GM12878 (cell line): ENCODE results near the gene DAB2IP. TPM values are rescaled to one million over a fixed set of nuclear protein-coding genes. Genes with fewer than 3 reads are reported as not detected.

Experiments used
- ATAC-seq: fragments of 200-7000 bp; cut with Tn5 transposase; 3 replicates; pipeline ENCODE4 v1.9.1; 2020; ENCODE audit warnings: mild to moderate bottlenecking, moderate library complexity
- BruUV-seq: library from RNA; stranded (reverse); fragments of 400-500 nt; replicated peaks from 2 replicates; lab custom pipeline; 2021; lab: Mats Ljungman, UMichigan
- CTCF ChIA-PET: fragments of 300-600 bp; sonication (Branson Sonifier 250); formaldehyde crosslinking; extraction: SDS; loops from one replicate; lab custom pipeline; 2021; ENCODE audit warnings: inconsistent platforms; lab: Yijun Ruan, JAX
- POLR2A ChIA-PET: fragments of 350-600 bp; formaldehyde crosslinking; extraction: SDS; loops from one replicate; lab custom pipeline; 2021; ENCODE audit warnings: inconsistent platforms; lab: Charles Lee
- RAD21 ChIA-PET: fragments of 300-600 bp; sonication (Branson Sonifier 250); formaldehyde crosslinking; loops from one replicate; lab custom pipeline; 2023; ENCODE audit warnings: antibody characterized with exemption; ENCODE audit not compliant: unreplicated experiment; lab: Charles Lee
- SMC1A ChIA-PET: fragments of 300-600 bp; sonication (Branson Sonifier 250); formaldehyde crosslinking; loops from one replicate; lab custom pipeline; 2023; ENCODE audit not compliant: unreplicated experiment, uncharacterized antibody; lab: Charles Lee
- DNase-seq: peaks from one replicate; pipeline ENCODE4 v3.0.0-alpha.2; 2011; ENCODE audit warnings: low read depth, low spot score
- FAIRE-seq: peaks from 3 replicates; lab custom pipeline; 2011; peaks lifted over from hg19 to GRCh38; lab: Jason Lieb, UNC
- H2AFZ ChIP-seq: 2 replicates; pipeline ENCODE4 v1.6.0; 2011; ENCODE audit warnings: low read depth, low read length, control low read depth; ENCODE audit not compliant: control insufficient read depth
- H3K27ac ChIP-seq: 2 replicates; pipeline ENCODE4 v1.5.1; 2011; ENCODE audit warnings: control low read depth; ENCODE audit not compliant: control insufficient read depth, insufficient read depth
- H3K27me3 ChIP-seq, 2 experiments: replicated peaks in 1 of 2; 2 replicates each; pipeline versions ENCODE4 v1.6.0 to v1.6.1; 2011; ENCODE audit warnings: low read length in 1 of 2; ENCODE audit not compliant: control insufficient read depth in 2 of 2, insufficient read depth in 2 of 2
- H3K36me3 ChIP-seq, 2 experiments: 2 replicates each; pipeline ENCODE4 v1.5.1; 2011; ENCODE audit warnings: low read length in 1 of 2; ENCODE audit not compliant: control insufficient read depth in 2 of 2, insufficient read depth in 2 of 2
- H3K4me1 ChIP-seq: 2 replicates; pipeline ENCODE4 v1.6.1; 2011; ENCODE audit warnings: mild to moderate bottlenecking, low read length, moderate library complexity, mixed read lengths; ENCODE audit not compliant: control insufficient read depth, insufficient read depth
- H3K4me2 ChIP-seq: 2 replicates; pipeline ENCODE4 v1.6.0; 2011; ENCODE audit warnings: control low read depth; ENCODE audit not compliant: control insufficient read depth, insufficient read depth
- H3K4me3 ChIP-seq: fragments of 200-600 bp; sonication (generic); 2 replicates; pipeline ENCODE4 v1.5.1; 2016
- H3K79me2 ChIP-seq: 2 replicates; pipeline ENCODE4 v1.6.0; 2011; ENCODE audit warnings: low read length; ENCODE audit not compliant: control insufficient read depth, insufficient read depth
- H3K9ac ChIP-seq: 2 replicates; pipeline ENCODE4 v1.8.0; 2011; ENCODE audit warnings: low read length, control low read depth, mixed read lengths; ENCODE audit not compliant: control insufficient read depth, insufficient read depth
- H3K9me3 ChIP-seq: replicated peaks from 3 replicates; pipeline ENCODE4 v1.5.1; 2011; ENCODE audit warnings: mild to moderate bottlenecking, low read length; ENCODE audit not compliant: control insufficient read depth, insufficient read depth
- H4K20me1 ChIP-seq: 2 replicates; pipeline ENCODE4 v1.6.0; 2011; ENCODE audit not compliant: control insufficient read depth, insufficient read depth
- ASH2L ChIP-seq: fragments of 300-600, 200-600 bp; sonication (generic); IDR thresholded peaks from 2 replicates; pipeline ENCODE4 v1.6.1; 2017; ENCODE audit warnings: low read depth, mild to moderate bottlenecking, borderline replicate concordance
- HCFC1 ChIP-seq: fragments of 150-350 bp; IDR thresholded peaks from 2 replicates; pipeline ENCODE4 v1.6.1; 2014; ENCODE audit warnings: low read length
- HDAC2 ChIP-seq: fragments of 200-600 bp; sonication (generic); IDR thresholded peaks from 2 replicates; pipeline ENCODE4 v1.6.1; 2017
- PAX8 ChIP-seq: fragments of 450-650 bp; IDR thresholded peaks from 2 replicates; pipeline ENCODE4 v1.6.1; 2017; ENCODE audit warnings: mild to moderate bottlenecking, moderate library complexity
- RUNX3 ChIP-seq: IDR thresholded peaks from 2 replicates; pipeline ENCODE4 v1.6.1; 2012; ENCODE audit warnings: low read length, inconsistent platforms
- SREBF2 ChIP-seq: IDR thresholded peaks from 2 replicates; pipeline ENCODE4 v1.6.1; 2012; ENCODE audit warnings: mild to moderate bottlenecking, low read length
- WRNIP1 ChIP-seq: IDR thresholded peaks from 2 replicates; pipeline ENCODE4 v1.6.1; 2011; ENCODE audit warnings: low read depth, low read length, improper control_type of control experiment, borderline replicate concordance
- WGBS: methylation state at CpG from one replicate; pipeline ENCODE4 v1.1.6; 2016; ENCODE audit warnings: low lambda C conversion rate; ENCODE audit not compliant: insufficient replicate concordance, insufficient coverage; ENCODE audit errors: missing lambda C conversion rate; 5-methylcytosine and 5-hydroxymethylcytosine counted together
- in situ Hi-C: fragments of 300-500 bp; cut with MboI; formaldehyde crosslinking; loops from 9 replicates; pipeline ENCODE4 v1.14.3; 2018; ENCODE audit warnings: mixed read lengths
- intact Hi-C: fragments of 100-400 bp; cut with micrococcal nuclease; formaldehyde crosslinking; loops from one replicate; pipeline ENCODE4 v1.14.2; 2022; ENCODE audit not compliant: unreplicated experiment
- polyA plus RNA-seq, 11 experiments: library from polyadenylated mRNA; depleted of rRNA in 4 of 11; unstranded in 6 of 11; stranded (reverse) in 5 of 11; fragments of >200 nt; fragmentation: Nextera tagmentation in 4 of 11; fragmentation: Illumina TruSeq in 1 of 11; extraction: Ambion mirVana in 4 of 11; extraction: Trizol in 1 of 11; gene quantifications; 1 replicate in 1 of 11; 2 replicates in 10 of 11; pipeline versions ENCODE4 v1.2.1 to v1.2.3, GENCODE V29; 2011 to 2016; ENCODE audit warnings: inconsistent platforms in 2 of 11, missing spikeins in 2 of 11, low read depth in 1 of 11
- total RNA-seq, 4 experiments: library from RNA; depleted of rRNA in 3 of 4; stranded (reverse); fragments of >200 nt in 3 of 4; fragmentation: Illumina TruSeq in 1 of 4; extraction: Trizol in 1 of 4; gene quantifications; 2 replicates each; pipeline versions ENCODE4 v1.2.1 to v1.2.3, GENCODE V29; 2013 to 2021
- TF ChIP-seq, protein P1 (sequence below): IDR thresholded peaks from 2 replicates; pipeline ENCODE4 v1.6.1; 2012; ENCODE audit warnings: low read depth, low read length, improper control_type of control experiment
- TF ChIP-seq, protein P2 (sequence below): fragments of 450-650 bp; formaldehyde crosslinking; IDR thresholded peaks from 2 replicates; pipeline ENCODE4 v1.5.0; 2022; ENCODE audit warnings: mild to moderate bottlenecking, missing genetic modification characterization

The DAB2IP gene
- total and polyA plus RNA-seq, 10 of the 15 experiments (the other 5 are each of a cell fraction or from before 2014, with no cell fraction given) = 0.03 to 0.38 (median 0.14) TPM; not detected in 6

DNA sequence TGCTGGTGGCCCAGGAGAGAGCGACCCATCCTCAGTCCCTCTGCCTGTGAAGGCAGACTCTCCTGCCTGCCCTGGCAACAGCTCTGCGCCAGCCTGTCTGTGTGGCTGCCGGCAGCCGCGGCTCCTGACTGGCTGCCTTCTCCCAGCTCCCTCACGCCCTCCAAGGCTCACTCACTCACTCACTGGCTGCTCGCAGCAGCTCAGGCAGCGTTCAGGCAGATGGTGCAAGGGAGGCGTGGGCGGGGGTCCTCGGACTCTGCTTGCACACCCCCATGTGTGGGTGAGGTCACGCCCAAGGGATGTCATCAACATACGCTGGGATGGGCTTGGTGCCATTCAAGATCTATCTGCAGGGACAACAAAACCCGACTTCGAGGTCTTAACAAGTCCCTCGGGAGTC lies 66.7 kb downstream of the DAB2IP start:
- BruUV-seq = no TSS peak
- ChIA-PET RAD21 (no interaction called here), POLR2A (no interaction called here), CTCF (interaction anchor here (1.3 kb wide), 1 partner anchor 8 kb away, joined by 3 read pairs; no protein-coding TSS in a partner anchor), SMC1A (no interaction called here)
- H3K9ac ChIP-seq = no peak overlapping the region
- H3K27ac ChIP-seq = no peak overlapping the region
- no peak for TF ChIP-seq WRNIP1
- TF ChIP-seq PAX8 = no peak
- TF ChIP-seq, protein P1, sequence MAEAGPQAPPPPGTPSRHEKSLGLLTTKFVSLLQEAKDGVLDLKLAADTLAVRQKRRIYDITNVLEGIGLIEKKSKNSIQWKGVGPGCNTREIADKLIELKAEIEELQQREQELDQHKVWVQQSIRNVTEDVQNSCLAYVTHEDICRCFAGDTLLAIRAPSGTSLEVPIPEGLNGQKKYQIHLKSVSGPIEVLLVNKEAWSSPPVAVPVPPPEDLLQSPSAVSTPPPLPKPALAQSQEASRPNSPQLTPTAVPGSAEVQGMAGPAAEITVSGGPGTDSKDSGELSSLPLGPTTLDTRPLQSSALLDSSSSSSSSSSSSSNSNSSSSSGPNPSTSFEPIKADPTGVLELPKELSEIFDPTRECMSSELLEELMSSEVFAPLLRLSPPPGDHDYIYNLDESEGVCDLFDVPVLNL = no peak
- TF ChIP-seq ASH2L = no peak
- no peak for TF ChIP-seq RUNX3
- TF ChIP-seq, protein P2, sequence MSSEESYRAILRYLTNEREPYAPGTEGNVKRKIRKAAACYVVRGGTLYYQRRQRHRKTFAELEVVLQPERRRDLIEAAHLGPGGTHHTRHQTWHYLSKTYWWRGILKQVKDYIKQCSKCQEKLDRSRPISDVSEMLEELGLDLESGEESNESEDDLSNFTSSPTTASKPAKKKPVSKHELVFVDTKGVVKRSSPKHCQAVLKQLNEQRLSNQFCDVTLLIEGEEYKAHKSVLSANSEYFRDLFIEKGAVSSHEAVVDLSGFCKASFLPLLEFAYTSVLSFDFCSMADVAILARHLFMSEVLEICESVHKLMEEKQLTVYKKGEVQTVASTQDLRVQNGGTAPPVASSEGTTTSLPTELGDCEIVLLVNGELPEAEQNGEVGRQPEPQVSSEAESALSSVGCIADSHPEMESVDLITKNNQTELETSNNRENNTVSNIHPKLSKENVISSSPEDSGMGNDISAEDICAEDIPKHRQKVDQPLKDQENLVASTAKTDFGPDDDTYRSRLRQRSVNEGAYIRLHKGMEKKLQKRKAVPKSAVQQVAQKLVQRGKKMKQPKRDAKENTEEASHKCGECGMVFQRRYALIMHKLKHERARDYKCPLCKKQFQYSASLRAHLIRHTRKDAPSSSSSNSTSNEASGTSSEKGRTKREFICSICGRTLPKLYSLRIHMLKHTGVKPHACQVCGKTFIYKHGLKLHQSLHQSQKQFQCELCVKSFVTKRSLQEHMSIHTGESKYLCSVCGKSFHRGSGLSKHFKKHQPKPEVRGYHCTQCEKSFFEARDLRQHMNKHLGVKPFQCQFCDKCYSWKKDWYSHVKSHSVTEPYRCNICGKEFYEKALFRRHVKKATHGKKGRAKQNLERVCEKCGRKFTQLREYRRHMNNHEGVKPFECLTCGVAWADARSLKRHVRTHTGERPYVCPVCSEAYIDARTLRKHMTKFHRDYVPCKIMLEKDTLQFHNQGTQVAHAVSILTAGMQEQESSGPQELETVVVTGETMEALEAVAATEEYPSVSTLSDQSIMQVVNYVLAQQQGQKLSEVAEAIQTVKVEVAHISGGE (CRISPR knock-in tag) = no peak
- no peak for TF ChIP-seq HDAC2
- TF ChIP-seq SREBF2 = no peak
- TF ChIP-seq HCFC1 = no peak
- no peak overlapping the region for H2AFZ ChIP-seq
- H4K20me1 ChIP-seq = no peaks in the 10 kb centered on the region; the same call in 1 of the 2 replicates
- 41% methylated on average over 16 of the region's 16 CpGs for WGBS
- intact Hi-C loops (no loop called here), in situ Hi-C loops (no loop called here)
- no peaks in the 10 kb centered on the region for H3K79me2 ChIP-seq
- H3K4me1 ChIP-seq = peaks cover 10% of the 10 kb centered on the region
- H3K4me2 ChIP-seq = no peak overlapping the region
- no peak for ATAC-seq
- no peaks in the 10 kb centered on the region for H3K9me3 ChIP-seq
- no peak overlapping the region for H3K4me3 ChIP-seq
- peaks cover 0 to 2% of the 10 kb centered on the region in 2 experiments; a peak in 2 of 4 replicates for H3K27me3 ChIP-seq
- DNase-seq = no peak
- H3K36me3 ChIP-seq = no peaks in the 10 kb centered on the region
- FAIRE-seq = no peak
